Calu3 (cell line): Measurements from ENCODE around the gene MYOF. TPM values are rescaled to one million over a fixed set of nuclear protein-coding genes. Genes with fewer than 3 reads are reported as not detected.

Source experiments
- BruUV-seq: library from RNA; stranded (reverse); fragments of 400-500 nt; replicated peaks from 2 replicates; lab custom pipeline; 2021; lab: Mats Ljungman, UMichigan
- CTCF ChIA-PET: fragments of 300-600 bp; sonication (Branson Sonifier 250); formaldehyde crosslinking; loops from one replicate; lab custom pipeline; 2022; ENCODE audit warnings: antibody characterized with exemption; lab: Charles Lee
- DNase-seq: peaks from one replicate; pipeline ENCODE4 v3.0.0; 2022
- H3K27ac Mint-ChIP-seq: one replicate; pipeline ENCODE4 v1.8.0; 2022; ENCODE audit warnings: mixed read lengths; ENCODE audit not compliant: unreplicated experiment
- H3K27me3 Mint-ChIP-seq: one replicate; pipeline ENCODE4 v1.8.0; 2022; ENCODE audit warnings: mixed read lengths; ENCODE audit not compliant: unreplicated experiment
- H3K36me3 Mint-ChIP-seq: one replicate; pipeline ENCODE4 v1.8.0; 2022; ENCODE audit warnings: mild to moderate bottlenecking, moderate library complexity, mixed read lengths; ENCODE audit not compliant: insufficient read depth, unreplicated experiment
- H3K4me1 Mint-ChIP-seq: one replicate; pipeline ENCODE4 v1.8.0; 2022; ENCODE audit warnings: mild to moderate bottlenecking, low read depth, mixed read lengths; ENCODE audit not compliant: unreplicated experiment
- H3K4me3 Mint-ChIP-seq: one replicate; pipeline ENCODE4 v1.8.0; 2022; ENCODE audit warnings: mild to moderate bottlenecking, low read depth, moderate library complexity, mixed read lengths; ENCODE audit not compliant: unreplicated experiment
- H3K9me3 Mint-ChIP-seq: one replicate; pipeline ENCODE4 v1.8.0; 2022; ENCODE audit warnings: low read depth, mixed read lengths; ENCODE audit not compliant: unreplicated experiment
- CTCF ChIP-seq: fragments of 200-600 bp; IDR thresholded peaks from one replicate; pipeline ENCODE4 v1.8.0; 2022; ENCODE audit warnings: antibody characterized with exemption; ENCODE audit not compliant: unreplicated experiment
- intact Hi-C: fragments of 100-400 bp; cut with micrococcal nuclease; formaldehyde crosslinking; loops from one replicate; pipeline ENCODE4 v1.10.0; 2022; ENCODE audit not compliant: unreplicated experiment
- total RNA-seq: library from RNA; stranded (reverse); gene quantifications from 2 replicates; pipeline ENCODE4 v1.2.3, GENCODE V29; 2022

MYOF gene
- total RNA-seq, 1 experiment from 2014 or later = 474 TPM

- Mint-ChIP-seq H3K9me3 (no peaks in the 10 kb centered on the region), H3K4me1 (no peaks in the 10 kb centered on the region), H3K36me3 (peaks cover 13% of the 10 kb centered on the region), H3K27me3 (no peaks in the 10 kb centered on the region), H3K4me3 (no peak overlapping the region), H3K27ac (no peak overlapping the region)
- no peak for DNase-seq
- intact Hi-C loops = no loop called here
- TF ChIP-seq CTCF = no peak
- no TSS peak for BruUV-seq
- CTCF ChIA-PET = no interaction called here
Observed at GRCh38 chr10:93491602-93492121, 9.5 kb upstream of the MYOF start.

DNA sequence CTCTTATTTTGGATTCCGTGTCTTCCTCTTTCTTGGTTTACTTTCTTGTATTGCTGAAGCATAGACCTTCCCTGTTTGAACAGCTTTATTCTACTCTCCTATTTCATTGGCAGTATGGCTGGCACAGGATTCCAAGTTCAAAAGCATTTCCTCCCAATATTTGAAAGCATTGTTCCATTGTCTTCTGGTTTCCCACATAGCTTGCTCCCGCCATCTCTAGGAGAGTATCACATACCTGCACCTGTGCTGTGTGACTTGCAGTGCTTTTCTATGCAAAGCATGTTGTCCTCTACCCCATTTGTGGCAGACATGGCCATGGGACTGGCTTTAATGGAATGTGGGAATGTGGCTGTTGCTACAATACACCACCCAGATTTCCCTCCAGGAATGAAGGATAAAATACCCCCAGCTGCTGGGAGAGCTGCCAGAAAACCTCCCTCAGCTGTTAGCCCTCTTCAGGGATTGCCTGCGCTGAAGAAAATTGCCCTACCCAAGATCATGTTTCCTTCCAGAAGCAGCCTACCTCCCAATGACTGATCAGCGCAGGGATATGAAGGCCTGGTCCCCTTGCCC, 6.9 kb upstream of the MYOF start:
- Mint-ChIP-seq H3K4me1 (no peaks in the 10 kb centered on the region), H3K36me3 (no peaks in the 10 kb centered on the region), H3K27ac (no peak overlapping the region), H3K4me3 (no peak overlapping the region), H3K9me3 (no peaks in the 10 kb centered on the region), H3K27me3 (no peaks in the 10 kb centered on the region)
- CTCF ChIA-PET = no interaction called here
- no peak for TF ChIP-seq CTCF
- BruUV-seq = no TSS peak
- intact Hi-C loops = no loop called here
- no peak for DNase-seq

DNA sequence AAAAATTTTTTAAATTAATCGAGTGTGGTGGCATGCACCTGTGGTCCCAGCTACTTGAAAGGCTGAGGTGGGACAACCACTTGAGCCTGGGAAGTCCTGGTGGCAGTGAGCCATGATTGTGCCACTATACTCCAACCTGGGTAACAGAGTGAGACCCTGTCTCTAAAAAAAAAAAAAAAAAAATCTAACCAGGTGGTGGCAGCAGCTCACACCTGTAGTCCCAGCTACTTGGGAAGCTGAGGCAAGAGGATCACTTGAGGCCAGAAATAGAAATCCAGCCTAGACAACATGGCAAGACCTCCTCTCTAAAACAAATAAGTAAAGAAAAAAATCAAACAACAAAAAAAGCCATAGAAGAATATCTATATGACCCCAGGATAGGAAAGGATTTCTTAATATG, 3.6 kb upstream of the MYOF start:
- no peak overlapping the region for H3K4me3 Mint-ChIP-seq
- no peak overlapping the region for H3K27ac Mint-ChIP-seq
- no peaks in the 10 kb centered on the region for H3K4me1 Mint-ChIP-seq
- DNase-seq = no peak
- BruUV-seq = no TSS peak
- CTCF ChIA-PET = interaction anchor here (0.6 to 1.0 kb wide), 4 partner anchors 14 to 195 kb away, joined by 3 to 7 read pairs (median 4); no protein-coding TSS in a partner anchor
- H3K36me3 Mint-ChIP-seq = peaks cover 20% of the 10 kb centered on the region
- no peaks in the 10 kb centered on the region for H3K27me3 Mint-ChIP-seq
- no peaks in the 10 kb centered on the region for H3K9me3 Mint-ChIP-seq
- intact Hi-C loops = loop anchor here (2.0 kb wide), 1 partner anchor 195 kb away; no protein-coding TSS in a partner anchor
- TF ChIP-seq CTCF = no peak

- no peak for TF ChIP-seq CTCF
- peak overlapping the region; percentile 80 for H3K4me3 Mint-ChIP-seq
- H3K36me3 Mint-ChIP-seq = peaks cover 60% of the 10 kb centered on the region
- no peaks in the 10 kb centered on the region for H3K27me3 Mint-ChIP-seq
- intact Hi-C loops = loop anchor here (1.0 to 2.0 kb wide), 2 partner anchors 29 to 105 kb away; no protein-coding TSS in a partner anchor
- CTCF ChIA-PET = interaction anchor here (0.8 to 1.9 kb wide), 9 partner anchors 11 to 105 kb away, joined by 3 to 20 read pairs (median 5); no protein-coding TSS in a partner anchor
- TSS peak; percentile 65 for BruUV-seq
- H3K27ac Mint-ChIP-seq = peak overlapping the region; percentile 97
- H3K9me3 Mint-ChIP-seq = no peaks in the 10 kb centered on the region
- DNase-seq = no peak
- peaks cover 10% of the 10 kb centered on the region for H3K4me1 Mint-ChIP-seq
Observed at GRCh38 chr10:93481637-93482144, 443 bp downstream of the MYOF start.
